NCI-H82 treated with DMSO at 0.1 percent for 48 hours (cell line): ENCODE data around the gene FAM153A.
"Not testable (repeated sequence)": the region's sequence is repeated elsewhere in the genome, so short reads cannot be mapped to it uniquely, and the experiment has no call there.

Experiments used
- DNase-seq: peaks from one replicate; lab custom pipeline; 2025; ENCODE audit not compliant: unreplicated experiment; lab: John Stamatoyannopoulos, UW

The FAM153A gene

DNA sequence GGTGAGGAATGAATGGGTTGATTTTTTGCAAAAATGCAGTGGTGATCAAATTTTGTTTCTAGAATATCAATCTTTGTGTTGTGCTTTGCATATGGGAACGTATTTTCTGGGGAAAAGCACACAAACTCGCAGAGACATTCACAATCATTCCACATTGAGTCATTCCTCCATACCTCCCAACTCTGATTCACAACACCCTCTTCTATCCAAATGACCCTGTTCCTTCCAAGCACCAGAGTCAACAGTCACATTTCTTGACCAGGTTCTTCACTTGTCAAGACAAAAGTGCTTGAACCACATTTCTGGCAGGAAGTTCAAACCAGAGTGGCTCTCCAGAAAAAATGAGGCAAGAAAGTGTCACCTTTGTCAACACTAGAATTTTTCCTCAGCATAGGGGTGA is 35.3 kb downstream of the FAM153A start:
- DNase-seq: not testable (repeated sequence)

DNA sequence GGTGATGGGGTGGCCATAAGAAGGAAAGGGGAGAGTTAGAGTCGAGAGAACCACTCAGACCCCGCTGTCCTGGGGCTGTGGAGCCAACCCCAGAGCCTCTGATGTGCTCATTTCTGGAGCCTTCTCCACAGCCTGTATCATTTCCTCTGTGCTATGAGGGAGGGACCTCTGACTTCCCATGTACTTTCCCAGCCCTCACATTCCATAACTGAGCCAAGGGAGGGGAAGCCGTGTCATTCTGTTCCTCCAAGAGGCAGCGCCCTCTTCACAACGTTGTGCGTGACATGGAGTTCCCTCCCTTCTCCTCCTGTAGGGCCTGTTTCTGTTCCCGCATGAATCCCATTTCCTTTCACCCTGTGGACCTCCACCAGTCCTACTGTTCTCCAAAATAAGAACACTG is 57.8 kb downstream of the FAM153A start:
- not testable (repeated sequence) for DNase-seq

DNA sequence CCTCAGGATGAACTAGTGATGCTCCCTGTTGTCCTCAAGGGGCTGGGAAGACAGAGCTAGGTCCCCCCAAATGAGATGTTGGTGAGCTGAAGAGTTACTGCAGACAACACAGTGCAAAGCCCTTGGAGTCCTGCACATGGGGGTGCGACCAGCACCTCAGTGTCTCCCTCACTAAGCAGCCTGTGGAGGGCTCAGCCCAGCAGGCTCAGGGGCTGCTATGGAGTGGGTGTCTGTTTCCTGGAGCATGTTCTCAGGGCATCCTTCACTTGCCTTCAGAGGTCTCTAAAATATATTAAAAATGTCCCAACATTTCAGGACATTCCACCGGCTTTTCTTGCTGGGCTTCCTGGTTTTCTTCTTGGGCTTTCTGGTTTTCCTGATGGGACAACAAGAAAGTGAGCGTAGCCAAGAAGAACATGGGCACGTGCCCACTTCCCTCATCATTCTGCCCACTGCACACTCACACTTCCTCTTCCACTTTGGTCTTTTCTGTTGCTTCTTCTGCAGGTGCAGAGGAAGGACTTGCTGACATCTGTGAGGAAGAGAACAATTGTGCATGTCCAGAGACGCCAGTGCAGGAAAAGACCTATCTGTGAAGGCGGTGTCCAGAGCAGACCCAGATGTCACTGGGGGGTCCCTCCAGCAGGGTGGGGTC is 58.7 kb downstream of the FAM153A start:
- not testable (repeated sequence) for DNase-seq

DNA sequence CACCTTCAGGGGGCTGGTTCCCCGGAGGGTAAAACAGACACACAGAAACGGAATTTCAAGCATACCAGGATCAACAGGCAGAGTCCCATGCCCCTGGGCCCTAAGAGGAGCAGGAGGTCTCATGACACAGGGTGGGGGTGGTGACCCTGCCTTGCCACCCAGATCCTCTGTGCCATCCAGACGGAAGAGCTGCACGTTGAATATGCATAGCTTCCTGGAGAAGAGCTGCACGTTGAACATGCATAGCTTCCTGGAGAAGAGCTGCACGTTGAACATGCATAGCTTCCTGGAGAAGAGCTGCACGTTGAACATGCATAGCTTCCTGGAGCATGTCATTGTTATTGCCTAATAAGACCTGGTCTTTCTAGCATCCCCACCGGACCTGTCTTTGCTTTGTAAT is 59.9 kb downstream of the FAM153A start:
- not testable (repeated sequence) for DNase-seq

DNA sequence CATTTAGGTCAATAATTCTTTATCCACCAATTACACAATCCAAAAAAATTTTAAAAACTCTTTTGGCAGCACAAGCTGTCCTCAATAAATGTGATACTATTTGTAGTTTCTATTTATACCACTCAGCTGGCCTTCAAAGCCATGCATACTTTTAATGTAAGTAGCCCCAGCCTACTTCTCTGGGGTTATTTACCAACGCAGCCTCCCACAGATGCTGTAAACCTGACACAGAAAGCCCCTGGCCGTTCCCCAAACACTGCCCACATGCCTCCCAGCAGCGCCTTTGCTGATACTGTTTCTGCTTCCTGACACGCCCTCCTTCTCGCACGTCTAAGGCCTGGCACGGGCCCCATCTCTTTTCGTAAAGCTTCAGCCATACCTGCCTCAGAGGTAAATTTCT is 62.7 kb downstream of the FAM153A start:
- DNase-seq: not testable (repeated sequence)

DNA sequence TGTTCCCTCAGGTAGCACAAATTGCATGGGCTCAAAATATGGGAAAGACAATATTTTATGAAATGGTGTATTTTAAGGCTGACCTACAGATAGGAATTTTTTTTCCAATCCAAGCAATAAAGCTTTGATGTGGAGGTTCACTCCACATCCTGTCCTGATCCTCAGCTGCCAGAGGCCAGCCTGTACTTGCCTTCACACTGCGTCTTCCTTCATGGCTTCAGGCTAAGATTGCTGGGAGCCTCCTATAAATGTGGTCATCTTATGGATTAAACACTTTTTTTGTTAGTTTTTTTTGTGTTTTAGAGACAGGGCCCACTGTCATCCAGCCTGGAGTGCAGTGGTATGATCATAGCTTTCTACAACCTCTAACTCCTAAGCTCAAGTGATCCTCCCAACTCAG is 67.3 kb downstream of the FAM153A start:
- not testable (repeated sequence) for DNase-seq

DNA sequence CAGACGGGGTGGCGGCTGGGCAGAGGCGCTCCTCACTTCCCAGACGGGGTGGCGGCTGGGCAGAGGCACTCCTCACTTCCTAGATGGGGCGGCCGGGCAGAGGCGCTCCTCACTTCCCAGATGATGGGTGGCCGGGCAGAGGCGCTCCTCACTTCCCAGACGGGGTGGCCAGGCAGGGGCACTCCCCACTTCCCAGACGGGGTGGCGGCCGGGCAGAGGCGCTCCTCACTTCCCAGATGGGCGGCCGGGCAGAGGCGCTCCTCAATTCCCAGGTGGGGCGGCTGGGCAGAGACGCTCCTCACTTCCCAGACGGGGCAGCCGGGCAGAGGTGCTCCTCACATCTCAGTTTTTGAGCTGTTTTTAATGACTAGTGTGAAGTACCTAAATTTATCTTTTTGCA is 86.6 kb downstream of the FAM153A start:
- DNase-seq: not testable (repeated sequence)

DNA sequence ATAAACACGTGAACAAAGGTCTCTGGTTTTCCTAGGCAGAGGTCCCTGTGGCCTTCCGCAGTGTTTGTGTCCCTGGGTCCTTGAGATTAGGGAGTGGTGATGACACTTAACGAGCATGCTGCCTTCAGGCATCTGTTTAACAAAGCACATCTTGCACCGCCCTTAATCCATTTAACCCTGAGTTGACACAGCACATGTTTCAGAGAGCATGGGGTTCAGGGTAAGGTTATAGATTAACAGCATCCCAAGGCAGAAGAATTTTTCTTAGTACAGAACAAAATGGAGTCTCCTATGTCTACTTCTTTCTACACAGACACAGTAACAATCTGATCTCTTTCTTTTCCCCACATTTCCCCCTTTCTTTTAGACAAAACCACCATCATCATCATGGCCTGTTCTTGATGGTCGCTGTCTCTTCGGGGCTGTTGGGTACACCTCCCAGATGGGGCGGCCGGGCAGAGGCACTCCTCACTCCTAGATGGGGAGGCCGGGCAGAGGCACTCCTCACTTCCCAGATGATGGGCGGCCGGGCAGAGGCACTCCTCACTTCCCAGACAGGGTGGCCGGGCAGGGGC is 87.3 kb downstream of the FAM153A start:
- DNase-seq: not testable (repeated sequence)

DNA sequence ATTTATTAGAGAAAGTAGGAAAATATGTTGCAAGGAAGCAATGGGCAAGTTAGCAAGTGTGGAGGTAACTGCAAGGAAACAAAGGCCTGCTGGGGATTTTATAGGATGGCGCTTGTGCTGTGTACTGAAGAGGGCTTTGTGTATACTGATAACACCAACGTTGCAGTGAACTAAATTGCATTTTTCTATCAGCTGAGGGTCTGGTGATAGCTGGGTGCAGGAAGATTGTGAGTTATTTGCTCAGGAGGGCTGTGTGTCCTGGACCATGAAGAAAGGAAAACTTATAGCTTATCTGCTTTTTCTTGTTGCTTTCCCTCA is 88.2 kb downstream of the FAM153A start:
- not testable (repeated sequence) for DNase-seq

DNA sequence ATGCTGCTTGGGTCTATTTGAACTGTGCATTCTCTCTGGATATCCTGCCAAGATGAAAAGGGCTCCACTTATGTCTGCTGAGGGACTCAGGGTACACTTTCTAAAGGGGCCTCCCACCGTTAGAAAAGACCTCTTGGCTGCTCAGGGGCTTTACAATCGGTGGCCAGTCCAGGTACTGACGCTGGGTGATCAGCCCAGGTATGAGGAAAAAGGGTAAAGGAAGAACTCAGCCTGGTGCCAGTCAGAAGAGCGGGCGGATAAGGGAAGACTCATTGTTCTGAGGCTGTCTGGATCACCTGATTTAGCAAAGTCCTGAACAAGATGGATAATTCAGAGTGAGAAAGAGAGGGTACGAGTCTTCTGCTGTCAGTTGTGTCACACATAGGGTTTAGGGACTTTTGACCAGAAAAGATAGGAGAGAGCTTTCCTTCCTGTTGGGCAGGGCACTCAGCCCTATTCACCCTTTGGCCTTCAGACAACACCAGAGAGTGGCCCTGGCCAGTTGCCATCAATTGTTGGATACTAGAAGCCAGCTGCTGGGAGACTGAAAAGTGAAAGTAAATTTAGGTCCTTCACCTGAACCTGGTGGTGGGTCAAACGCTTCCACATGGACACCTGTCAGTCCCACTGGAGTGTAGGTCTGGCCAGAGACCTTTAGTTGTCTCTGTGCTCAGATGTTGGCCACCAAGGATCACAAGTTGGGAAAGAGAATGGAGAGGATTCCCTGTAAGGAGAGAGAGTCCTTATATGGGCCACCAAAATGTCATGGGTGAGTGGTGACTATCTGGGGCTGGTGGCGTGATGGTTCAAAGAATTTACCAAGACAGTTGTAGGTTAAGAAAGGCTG is 88.8 kb downstream of the FAM153A start:
- DNase-seq: not testable (repeated sequence)

DNA sequence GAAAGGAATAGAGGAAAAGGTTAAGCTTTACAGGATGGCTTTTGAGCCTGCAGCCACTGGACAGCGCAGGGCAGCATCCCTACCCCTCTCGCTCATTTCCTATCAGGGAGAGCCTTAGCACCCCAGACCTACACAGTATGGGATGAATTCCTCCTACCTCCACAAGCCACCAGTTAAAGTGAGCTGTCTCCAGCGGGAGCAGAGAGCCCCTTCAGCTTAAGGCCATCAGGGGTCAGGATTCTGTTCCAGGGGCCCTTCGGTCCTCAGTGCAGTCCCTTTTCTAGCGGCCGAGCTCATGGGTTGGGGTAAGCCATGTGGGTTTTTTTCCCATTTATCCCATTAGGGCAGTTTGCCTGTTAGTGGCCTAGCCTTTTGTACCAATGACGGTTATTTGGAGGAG is 89.7 kb downstream of the FAM153A start:
- DNase-seq: not testable (repeated sequence)

DNA sequence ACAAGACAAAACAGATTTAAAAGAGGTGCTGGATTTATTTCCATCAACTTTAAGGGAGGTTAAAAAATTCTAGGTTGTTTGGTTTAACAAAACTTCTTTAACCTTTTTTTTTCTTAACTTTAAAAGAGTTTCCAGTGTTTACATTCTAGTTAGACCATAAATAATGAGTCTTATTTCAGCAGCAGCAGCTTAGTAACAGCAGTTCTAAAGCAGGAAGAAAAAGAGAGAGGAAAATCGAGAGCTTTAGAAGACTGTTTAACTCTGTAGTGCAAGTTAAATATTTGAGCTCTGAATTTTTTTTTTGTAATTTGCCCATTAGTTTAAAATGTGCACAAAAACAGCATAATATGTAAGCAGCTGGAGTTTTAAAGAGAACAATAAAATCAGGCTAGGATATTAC is 90.2 kb downstream of the FAM153A start:
- DNase-seq: not testable (repeated sequence)

DNA sequence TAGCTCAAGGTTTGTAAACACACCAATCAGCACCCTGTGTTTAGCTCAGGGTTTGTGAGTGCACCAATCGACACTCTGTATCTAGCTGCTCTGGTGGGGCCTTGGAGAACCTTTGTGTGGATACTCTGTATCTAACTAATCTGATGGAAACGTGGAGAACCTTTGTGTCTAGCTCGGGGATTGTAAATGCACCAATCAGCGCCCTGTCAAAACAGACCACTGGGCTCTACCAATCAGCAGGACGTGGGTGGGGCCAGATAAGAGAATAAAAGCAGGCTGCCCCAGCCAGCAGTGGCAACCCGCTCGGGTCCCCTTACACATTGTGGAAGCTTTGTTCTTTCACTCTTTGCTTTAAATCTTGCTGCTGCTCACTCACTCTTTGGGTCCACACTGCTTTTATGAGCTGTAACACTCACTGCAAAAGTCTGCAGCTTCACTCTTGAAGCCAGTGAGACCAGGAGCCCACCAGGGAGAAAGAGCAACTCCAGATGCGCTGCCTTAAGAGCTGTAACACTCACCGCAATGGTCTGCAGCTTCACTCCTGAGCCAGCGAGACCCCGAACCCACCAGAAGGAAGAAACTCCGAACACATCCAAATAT is 93.6 kb downstream of the FAM153A start:
- not testable (repeated sequence) for DNase-seq

DNA sequence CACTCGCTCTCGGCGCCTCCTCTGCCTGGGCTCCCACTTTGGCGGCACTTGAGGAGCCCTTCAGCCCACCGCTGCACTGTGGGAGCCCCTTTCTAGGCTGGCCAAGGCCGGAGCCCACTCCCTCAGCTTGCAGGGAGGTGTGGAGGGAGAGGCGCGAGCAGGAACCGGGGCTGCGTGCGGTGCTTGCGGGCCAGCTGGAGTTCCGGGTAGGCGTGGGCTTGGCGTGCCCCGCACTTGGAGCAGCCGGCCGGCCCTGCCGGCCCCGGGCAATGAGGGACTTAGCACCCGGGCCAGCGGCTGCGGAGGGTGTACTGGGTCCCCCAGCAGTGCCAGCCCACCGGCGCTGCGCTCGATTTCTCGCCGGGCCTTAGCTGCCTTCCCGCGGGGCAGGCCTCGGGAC is 94.6 kb downstream of the FAM153A start:
- not testable (repeated sequence) for DNase-seq

DNA sequence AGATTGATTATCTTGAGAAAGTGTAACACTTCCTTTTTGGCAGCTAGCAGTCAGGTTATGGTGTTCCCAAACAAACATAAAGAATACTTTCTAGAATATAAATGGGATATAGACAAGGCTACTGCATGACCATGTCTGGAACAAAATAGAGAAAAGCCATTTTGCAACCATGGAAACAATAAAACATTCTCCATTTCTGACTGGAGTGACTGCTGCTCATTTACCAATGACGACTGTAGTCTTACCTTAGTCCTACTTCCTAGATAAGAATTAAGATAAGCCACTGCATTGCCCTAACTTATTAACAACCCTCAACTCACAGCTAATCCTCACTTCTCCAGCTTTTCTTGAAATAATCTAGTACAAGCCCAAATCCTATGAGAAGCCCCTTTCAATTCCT is 100.8 kb downstream of the FAM153A start:
- not testable (repeated sequence) for DNase-seq
